ENCODE results near the gene ADGRG2.

DNA sequence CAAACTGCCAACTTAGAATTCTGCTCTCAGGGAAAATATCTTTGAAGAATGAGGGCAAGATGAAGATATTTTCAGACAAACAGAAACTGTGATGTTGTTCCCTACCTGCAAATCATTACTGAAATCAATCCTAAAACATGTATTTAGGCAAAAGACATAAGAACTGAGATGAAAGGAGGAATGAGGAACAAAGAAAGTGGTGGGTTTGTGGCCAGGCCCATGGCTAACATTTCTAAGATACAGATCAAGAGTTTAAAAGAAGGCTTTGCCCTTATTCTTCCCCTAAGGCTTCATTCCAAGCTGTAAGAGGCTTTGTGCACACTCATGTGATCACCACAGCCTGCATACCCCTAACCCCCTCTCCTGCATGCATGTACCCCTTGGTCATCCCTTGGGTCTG lies 46.5 kb downstream of the ADGRG2 start:
- TF ChIP-seq CTCF (conservative IDR thresholded peaks at IDR 0.05; ENCODE audit: low read depth, low read length) (no peak), EZH2 (IDR thresholded peaks at IDR 0.05; ENCODE audit: low read length, unreplicated experiment) (no peak)
